Measurements from ENCODE around the gene RAD23A. TPM values are rescaled to one million over a fixed set of nuclear protein-coding genes. Genes with fewer than 3 reads are reported as not detected.

RAD23A gene
- total and polyA plus RNA-seq, 2 experiments from 2014 or later: 65.8 to 130 TPM

DNA sequence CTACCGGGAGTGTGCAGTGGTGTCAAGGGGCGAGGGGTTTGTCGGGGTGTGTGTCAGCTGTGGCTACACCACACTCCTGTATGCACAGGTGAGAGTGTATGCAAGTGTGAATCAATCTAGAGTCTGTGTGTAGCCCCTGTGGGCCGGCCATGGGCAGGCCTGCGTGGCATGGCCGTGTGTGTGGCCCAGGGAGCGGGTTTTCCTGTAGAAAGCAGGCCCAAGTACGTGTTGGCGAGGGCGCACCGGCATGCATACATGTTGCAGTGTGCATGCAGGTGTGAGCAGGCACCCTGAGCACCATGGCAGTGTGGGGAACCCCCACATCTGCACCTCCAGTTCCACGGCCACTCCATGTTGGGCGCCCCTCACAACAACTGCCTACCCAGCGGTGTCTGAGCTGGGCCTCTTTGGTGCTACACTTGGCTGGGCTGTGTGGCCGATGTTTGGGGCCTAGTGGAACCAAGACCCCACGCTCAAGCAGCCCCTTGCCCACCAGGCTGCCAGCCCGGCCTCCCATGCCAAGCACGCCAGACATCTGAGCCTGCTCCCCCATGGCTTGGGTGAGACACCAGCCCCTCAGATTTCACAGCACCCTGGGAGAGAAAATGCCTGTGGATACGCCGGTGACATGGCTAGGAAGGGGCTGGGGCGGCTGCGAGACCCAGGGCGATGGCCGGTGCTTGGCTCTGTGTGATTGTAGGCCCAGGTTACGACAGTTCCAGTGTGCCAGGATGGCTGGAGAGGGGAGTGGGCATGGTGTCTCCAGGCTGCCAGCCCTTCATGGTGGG lies 51.7 kb downstream of the RAD23A start:
- no peak overlapping the region for H3K4me3 ChIP-seq

DNA sequence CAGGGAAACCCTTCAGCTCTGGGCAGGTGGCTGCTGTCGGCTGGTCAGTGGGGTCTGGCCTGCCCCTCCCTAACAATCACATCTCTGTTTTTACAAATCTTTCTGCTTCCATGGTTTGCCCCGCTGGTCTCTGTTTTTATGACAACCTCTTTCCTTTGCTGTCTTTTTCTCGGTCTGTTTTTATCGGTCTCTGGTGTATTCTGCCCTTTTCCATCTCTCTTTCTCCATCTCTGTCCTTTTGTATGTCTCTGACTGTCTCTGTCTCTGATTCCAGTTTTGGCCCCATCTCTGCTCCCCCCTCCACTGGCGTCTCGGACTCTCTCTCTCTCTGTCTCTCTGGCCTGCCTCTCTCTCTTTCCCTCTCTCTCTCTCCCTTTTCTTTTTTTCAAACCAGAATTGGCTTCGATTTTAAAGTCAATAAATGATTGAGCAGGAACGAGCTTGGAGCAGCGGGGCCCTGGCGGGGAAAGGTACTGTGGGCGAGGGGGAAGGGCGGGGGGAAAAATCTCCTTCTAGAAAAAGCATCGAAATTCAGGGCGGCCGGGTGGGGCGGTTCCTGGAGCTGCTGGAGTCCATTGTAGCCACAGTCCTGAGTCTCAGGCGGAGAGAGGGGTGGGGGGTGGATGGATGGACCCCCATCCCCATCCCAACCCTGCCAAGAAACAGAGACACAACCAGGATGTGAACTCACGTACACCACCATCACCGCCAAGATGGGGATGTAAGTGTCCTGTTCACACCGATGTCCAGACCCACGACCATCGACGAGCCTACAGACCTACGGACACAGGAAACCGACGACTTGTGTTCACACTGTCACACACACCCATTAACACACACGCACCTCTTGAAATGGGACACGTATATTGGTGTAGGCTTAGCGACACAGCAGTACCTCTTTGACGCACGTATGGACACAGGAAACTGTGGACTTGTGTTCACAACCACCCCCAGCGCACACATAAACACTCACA lies 52.6 kb downstream of the RAD23A start:
- Histone ChIP-seq H3K36me3 (replicated peaks; ENCODE audit: insufficient read depth, low read depth) (no peaks in the 10 kb centered on the region), H3K4me3 (no peak overlapping the region), H4K20me1 (ENCODE audit: insufficient read depth, poor library complexity, severe bottlenecking) (peaks cover 11% of the 10 kb centered on the region), H3K4me1 (ENCODE audit: insufficient read depth) (peaks cover 22% of the 10 kb centered on the region), H2AFZ (no peak overlapping the region), H3K4me2 (peak overlapping the region; percentile 83), H3K79me2 (peaks cover 28% of the 10 kb centered on the region), H3K9me2 (replicated peaks; ENCODE audit: insufficient read depth) (no peaks in the 10 kb centered on the region), H3K9me3 (ENCODE audit: low read depth) (no peaks in the 10 kb centered on the region), H3K27me3 (peaks cover 57% of the 10 kb centered on the region), H3K27ac (peak overlapping the region; percentile 24)
- 85% methylated on average over 28 of the region's 32 CpGs for WGBS (ENCODE audit: low lambda C conversion rate, missing lambda C conversion rate)
- TF ChIP-seq EZH2phosphoT487 (IDR thresholded peaks at IDR 0.05; ENCODE audit: low read depth, severe bottlenecking, unreplicated experiment): no peak
- TF ChIP-seq, protein P1, sequence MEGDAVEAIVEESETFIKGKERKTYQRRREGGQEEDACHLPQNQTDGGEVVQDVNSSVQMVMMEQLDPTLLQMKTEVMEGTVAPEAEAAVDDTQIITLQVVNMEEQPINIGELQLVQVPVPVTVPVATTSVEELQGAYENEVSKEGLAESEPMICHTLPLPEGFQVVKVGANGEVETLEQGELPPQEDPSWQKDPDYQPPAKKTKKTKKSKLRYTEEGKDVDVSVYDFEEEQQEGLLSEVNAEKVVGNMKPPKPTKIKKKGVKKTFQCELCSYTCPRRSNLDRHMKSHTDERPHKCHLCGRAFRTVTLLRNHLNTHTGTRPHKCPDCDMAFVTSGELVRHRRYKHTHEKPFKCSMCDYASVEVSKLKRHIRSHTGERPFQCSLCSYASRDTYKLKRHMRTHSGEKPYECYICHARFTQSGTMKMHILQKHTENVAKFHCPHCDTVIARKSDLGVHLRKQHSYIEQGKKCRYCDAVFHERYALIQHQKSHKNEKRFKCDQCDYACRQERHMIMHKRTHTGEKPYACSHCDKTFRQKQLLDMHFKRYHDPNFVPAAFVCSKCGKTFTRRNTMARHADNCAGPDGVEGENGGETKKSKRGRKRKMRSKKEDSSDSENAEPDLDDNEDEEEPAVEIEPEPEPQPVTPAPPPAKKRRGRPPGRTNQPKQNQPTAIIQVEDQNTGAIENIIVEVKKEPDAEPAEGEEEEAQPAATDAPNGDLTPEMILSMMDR (IDR thresholded peaks at IDR 0.05; ENCODE audit: poor library complexity): no peak
- TF ChIP-seq EZH2 (IDR thresholded peaks at IDR 0.05; ENCODE audit: borderline replicate concordance): no peak
- DNase-seq (ENCODE audit: low spot score): no peak

More for the DNA sequence above, 51.7 kb downstream of the RAD23A start:
- Histone ChIP-seq H4K20me1 (ENCODE audit: insufficient read depth, poor library complexity, severe bottlenecking) (peaks cover 8% of the 10 kb centered on the region), H3K79me2 (peaks cover 28% of the 10 kb centered on the region), H2AFZ (no peak overlapping the region), H3K27me3 (peaks cover 61% of the 10 kb centered on the region), H3K9me2 (replicated peaks; ENCODE audit: insufficient read depth) (no peaks in the 10 kb centered on the region), H3K4me1 (ENCODE audit: insufficient read depth) (peaks cover 20% of the 10 kb centered on the region), H3K36me3 (replicated peaks; ENCODE audit: insufficient read depth, low read depth) (no peaks in the 10 kb centered on the region), H3K4me2 (peak overlapping the region; percentile 83), H3K27ac (peak overlapping the region; percentile 24), H3K9me3 (ENCODE audit: low read depth) (no peaks in the 10 kb centered on the region)
- DNase-seq (ENCODE audit: low spot score): no peak
- TF ChIP-seq EZH2 (IDR thresholded peaks at IDR 0.05; ENCODE audit: borderline replicate concordance): no peak
- TF ChIP-seq EZH2phosphoT487 (IDR thresholded peaks at IDR 0.05; ENCODE audit: low read depth, severe bottlenecking, unreplicated experiment): no peak
- TF ChIP-seq, protein P1 (IDR thresholded peaks at IDR 0.05; ENCODE audit: poor library complexity): no peak
- WGBS (ENCODE audit: low lambda C conversion rate, missing lambda C conversion rate): 94% methylated on average over 25 of the region's 25 CpGs

DNA sequence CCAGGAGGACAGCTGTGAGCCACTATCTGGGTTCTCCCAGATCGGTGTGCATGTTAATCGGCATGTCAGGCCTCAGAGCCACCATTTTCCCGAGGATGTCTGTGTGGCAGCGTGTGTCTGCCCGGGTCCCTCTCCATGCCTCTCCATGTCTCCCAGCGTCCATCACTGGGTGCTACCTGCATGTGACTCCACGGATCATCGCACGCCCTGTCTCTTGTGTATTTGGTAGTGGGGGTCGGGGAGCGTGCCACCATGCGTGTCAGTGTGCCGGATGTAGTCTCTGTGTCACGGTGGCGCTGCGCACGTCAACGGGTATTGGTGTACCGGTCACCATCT lies 55.5 kb downstream of the RAD23A start:
- Histone ChIP-seq H3K4me3 (no peak overlapping the region), H3K9me3 (ENCODE audit: low read depth) (no peaks in the 10 kb centered on the region), H4K20me1 (ENCODE audit: insufficient read depth, poor library complexity, severe bottlenecking) (peaks cover 15% of the 10 kb centered on the region), H3K36me3 (replicated peaks; ENCODE audit: insufficient read depth, low read depth) (no peaks in the 10 kb centered on the region), H3K9me2 (replicated peaks; ENCODE audit: insufficient read depth) (no peaks in the 10 kb centered on the region), H3K27me3 (peaks cover 62% of the 10 kb centered on the region), H2AFZ (no peak overlapping the region), H3K79me2 (peaks cover 26% of the 10 kb centered on the region), H3K4me2 (no peak overlapping the region), H3K4me1 (ENCODE audit: insufficient read depth) (peaks cover 17% of the 10 kb centered on the region), H3K27ac (no peak overlapping the region)
- DNase-seq (ENCODE audit: low spot score): no peak
- WGBS (ENCODE audit: low lambda C conversion rate, missing lambda C conversion rate): 90% methylated on average over 19 of the region's 19 CpGs
- TF ChIP-seq EZH2phosphoT487 (IDR thresholded peaks at IDR 0.05; ENCODE audit: low read depth, severe bottlenecking, unreplicated experiment) (no peak), EZH2 (IDR thresholded peaks at IDR 0.05; ENCODE audit: borderline replicate concordance) (no peak)
- TF ChIP-seq, protein P1 (IDR thresholded peaks at IDR 0.05; ENCODE audit: poor library complexity): no peak

All from hepatocyte (in vitro differentiated cells).